OCI-LY3 (cell line): ENCODE data around the gene ISOC2.
"Not testable (repeated sequence)": the region's sequence is repeated elsewhere in the genome, so short reads cannot be mapped to it uniquely, and the experiment has no call there.

Experiments
- H2AFZ ChIP-seq: fragments of 200-600, 300-600 bp; shearing (Covaris generic); 2 replicates; pipeline ENCODE4 v1.6.0; 2014; ENCODE audit warnings: antibody characterized with exemption, low read depth, low read length
- H3K27ac ChIP-seq: fragments of 200-600, 300-600 bp; sonication (generic); 2 replicates; pipeline ENCODE4 v1.5.1; 2014; ENCODE audit warnings: mild to moderate bottlenecking, low read length, moderate library complexity, mixed read lengths
- H3K27me3 ChIP-seq: fragments of 200-600, 300-600 bp; sonication (generic); 2 replicates; pipeline ENCODE4 v1.6.1; 2014; ENCODE audit warnings: low read depth, low read length, mixed read lengths
- H3K36me3 ChIP-seq: fragments of 200-600, 300-600 bp; sonication (generic); replicated peaks from 2 replicates; pipeline ENCODE3; 2014; ENCODE audit warnings: low read depth, low read length, mixed read lengths
- H3K4me1 ChIP-seq: fragments of 300-600, 200-600 bp; sonication (generic); 2 replicates; pipeline ENCODE4 v1.6.1; 2014; ENCODE audit warnings: low read length, mixed read lengths
- H3K4me2 ChIP-seq: fragments of 200-600, 300-600 bp; sonication (generic); 2 replicates; pipeline ENCODE4 v1.6.1; 2014; ENCODE audit warnings: low read length, mixed read lengths
- H3K4me3 ChIP-seq: fragments of 300-600, 200-600 bp; sonication (generic); 2 replicates; pipeline ENCODE4 v1.5.1; 2014; ENCODE audit warnings: antibody characterized with exemption, mild to moderate bottlenecking, low read length, moderate library complexity
- H3K79me2 ChIP-seq: fragments of 300-600, 200-600 bp; shearing (Covaris generic); 2 replicates; pipeline ENCODE4 v1.6.1; 2014; ENCODE audit warnings: mild to moderate bottlenecking, low read length, mixed read lengths
- H3K9ac ChIP-seq: fragments of 300-600, 200-600 bp; shearing (Covaris generic); 2 replicates; pipeline ENCODE4 v1.6.0; 2014; ENCODE audit warnings: mild to moderate bottlenecking, low read length, moderate library complexity
- H3K9me3 ChIP-seq: fragments of 200-600, 300-600 bp; shearing (Covaris generic); 2 replicates; pipeline ENCODE4 v1.6.1; 2014; ENCODE audit warnings: low read length, mixed read lengths; ENCODE audit not compliant: insufficient read depth
- H4K20me1 ChIP-seq: fragments of 200-600, 300-600 bp; sonication (generic); 2 replicates; pipeline ENCODE4 v1.6.1; 2016; ENCODE audit warnings: low read length, mixed read lengths; ENCODE audit not compliant: insufficient read depth
- EZH2phosphoT487 ChIP-seq: fragments of 200-600 bp; shearing (Covaris generic); IDR thresholded peaks from 2 replicates; pipeline ENCODE4 v1.6.1; 2018; ENCODE audit warnings: antibody characterized with exemption, mixed run types, low read depth
- TF ChIP-seq, protein P1 (sequence below): fragments of 200-600, 300-600 bp; sonication (generic); IDR thresholded peaks from 2 replicates; pipeline ENCODE4 v1.5.1; 2014; ENCODE audit warnings: antibody characterized with exemption, low read length, low read depth

ISOC2 gene

DNA sequence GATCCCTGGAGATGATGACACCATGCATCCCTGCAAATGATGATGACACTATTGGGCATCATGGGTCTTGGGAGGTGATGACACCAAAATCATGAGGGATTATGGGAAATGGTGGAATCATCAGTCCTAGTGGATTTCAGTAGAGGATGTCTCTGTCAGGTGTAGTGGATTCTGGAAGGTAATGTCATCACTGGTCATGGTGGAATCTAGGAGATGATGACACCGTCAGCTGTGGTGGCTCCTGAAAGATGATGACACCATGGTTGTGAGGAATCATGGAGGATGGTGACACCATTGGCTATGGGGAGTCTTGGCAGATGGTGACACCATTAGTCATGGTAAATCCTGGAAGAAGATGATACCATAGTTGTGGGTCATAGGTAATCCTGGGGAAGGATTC is 30.3 kb downstream of the ISOC2 start:
- no peaks in the 10 kb centered on the region; the same call in 1 of the 2 replicates for H3K27me3 ChIP-seq
- H3K4me3 ChIP-seq = no peak overlapping the region
- H4K20me1 ChIP-seq = no peaks in the 10 kb centered on the region
- no peak overlapping the region for H3K9ac ChIP-seq
- H3K79me2 ChIP-seq = no peaks in the 10 kb centered on the region
- no peaks in the 10 kb centered on the region for H3K4me1 ChIP-seq
- H3K9me3 ChIP-seq = no peaks in the 10 kb centered on the region
- no peak overlapping the region for H2AFZ ChIP-seq
- H3K4me2 ChIP-seq = no peak overlapping the region
- TF ChIP-seq EZH2phosphoT487 = no peak
- TF ChIP-seq, protein P1, sequence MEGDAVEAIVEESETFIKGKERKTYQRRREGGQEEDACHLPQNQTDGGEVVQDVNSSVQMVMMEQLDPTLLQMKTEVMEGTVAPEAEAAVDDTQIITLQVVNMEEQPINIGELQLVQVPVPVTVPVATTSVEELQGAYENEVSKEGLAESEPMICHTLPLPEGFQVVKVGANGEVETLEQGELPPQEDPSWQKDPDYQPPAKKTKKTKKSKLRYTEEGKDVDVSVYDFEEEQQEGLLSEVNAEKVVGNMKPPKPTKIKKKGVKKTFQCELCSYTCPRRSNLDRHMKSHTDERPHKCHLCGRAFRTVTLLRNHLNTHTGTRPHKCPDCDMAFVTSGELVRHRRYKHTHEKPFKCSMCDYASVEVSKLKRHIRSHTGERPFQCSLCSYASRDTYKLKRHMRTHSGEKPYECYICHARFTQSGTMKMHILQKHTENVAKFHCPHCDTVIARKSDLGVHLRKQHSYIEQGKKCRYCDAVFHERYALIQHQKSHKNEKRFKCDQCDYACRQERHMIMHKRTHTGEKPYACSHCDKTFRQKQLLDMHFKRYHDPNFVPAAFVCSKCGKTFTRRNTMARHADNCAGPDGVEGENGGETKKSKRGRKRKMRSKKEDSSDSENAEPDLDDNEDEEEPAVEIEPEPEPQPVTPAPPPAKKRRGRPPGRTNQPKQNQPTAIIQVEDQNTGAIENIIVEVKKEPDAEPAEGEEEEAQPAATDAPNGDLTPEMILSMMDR = no peak
- no peaks in the 10 kb centered on the region for H3K36me3 ChIP-seq
- H3K27ac ChIP-seq = no peak overlapping the region

- Histone ChIP-seq H3K36me3 (no peaks in the 10 kb centered on the region), H4K20me1 (no peaks in the 10 kb centered on the region), H3K9me3 (no peaks in the 10 kb centered on the region), H3K9ac (no peak overlapping the region), H3K27me3 (no peaks in the 10 kb centered on the region; the same call in none of the 2 replicates), H3K4me2 (no peak overlapping the region), H3K79me2 (no peaks in the 10 kb centered on the region), H2AFZ (no peak overlapping the region), H3K4me1 (no peaks in the 10 kb centered on the region), H3K27ac (no peak overlapping the region), H3K4me3 (no peak overlapping the region)
- TF ChIP-seq, protein P1 = no peak
- TF ChIP-seq EZH2phosphoT487 = no peak
Measured at GRCh38 chr19:55426042-55426441, 35.4 kb downstream of the ISOC2 start.

DNA sequence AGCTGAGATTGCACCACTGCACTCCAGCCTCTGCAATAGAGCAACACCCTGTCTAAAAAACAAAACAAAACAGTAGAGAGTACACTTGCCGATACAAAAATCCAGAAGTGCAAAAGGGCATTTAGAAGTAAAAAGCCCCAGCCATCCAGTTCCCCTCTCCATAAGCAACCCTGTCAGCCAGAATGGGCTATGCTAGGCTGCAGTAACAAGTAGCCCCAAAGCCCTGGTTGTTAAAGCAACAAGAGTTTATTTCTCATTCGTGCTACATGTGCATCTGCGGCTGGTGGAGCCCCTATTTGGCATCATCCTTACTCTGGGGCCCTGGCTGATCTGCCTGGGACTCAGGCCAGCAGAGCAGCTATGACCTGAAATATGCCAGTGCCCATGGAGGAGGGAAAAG is 36.9 kb downstream of the ISOC2 start:
- Histone ChIP-seq H3K36me3 (no peaks in the 10 kb centered on the region), H4K20me1 (no peaks in the 10 kb centered on the region), H3K4me1 (no peaks in the 10 kb centered on the region)

GRCh38 chr19:55423225-55424005 is 38.0 kb downstream of the ISOC2 start:
- H3K36me3 ChIP-seq = no peaks in the 10 kb centered on the region
- no peaks in the 10 kb centered on the region for H3K4me1 ChIP-seq
- no peak overlapping the region for H3K9ac ChIP-seq
- H3K4me2 ChIP-seq = no peak overlapping the region
- H3K27me3 ChIP-seq = peaks cover 13% of the 10 kb centered on the region
- H3K79me2 ChIP-seq = no peaks in the 10 kb centered on the region
- TF ChIP-seq, protein P1 = no peak
- no peak for TF ChIP-seq EZH2phosphoT487
- no peak overlapping the region for H3K27ac ChIP-seq
- no peak overlapping the region for H3K4me3 ChIP-seq
- H3K9me3 ChIP-seq = no peaks in the 10 kb centered on the region
- H4K20me1 ChIP-seq = no peaks in the 10 kb centered on the region
- no peak overlapping the region for H2AFZ ChIP-seq

More for the DNA sequence above, 36.9 kb downstream of the ISOC2 start:
- peaks cover 11% of the 10 kb centered on the region for H3K27me3 ChIP-seq
- no peak overlapping the region for H3K27ac ChIP-seq
- H3K4me3 ChIP-seq = no peak overlapping the region
- H2AFZ ChIP-seq = no peak overlapping the region
- no peaks in the 10 kb centered on the region for H3K9me3 ChIP-seq
- H3K4me2 ChIP-seq = no peak overlapping the region
- H3K79me2 ChIP-seq = no peaks in the 10 kb centered on the region
- TF ChIP-seq, protein P1 = no peak
- TF ChIP-seq EZH2phosphoT487 = no peak
- no peak overlapping the region for H3K9ac ChIP-seq

GRCh38 chr19:55421281-55421680 is 40.2 kb downstream of the ISOC2 start:
- not testable (repeated sequence) for H3K9me3 ChIP-seq, H3K4me1 ChIP-seq, H3K27ac ChIP-seq, H3K79me2 ChIP-seq, H2AFZ ChIP-seq, H3K4me3 ChIP-seq, H3K4me2 ChIP-seq, H3K9ac ChIP-seq, H4K20me1 ChIP-seq, H3K36me3 ChIP-seq
- H3K27me3 ChIP-seq = peaks cover 13% of the 10 kb centered on the region
